ENCODE measurements around the gene CLEC2L. TPM values are rescaled to one million over a fixed set of nuclear protein-coding genes. Genes with fewer than 3 reads are reported as not detected.
A peak's percentile ranks its signal among the peaks of the same experiment; 100 is the strongest.

CLEC2L gene
- total RNA-seq, 1 experiment from 2014 or later, result not detected

DNA sequence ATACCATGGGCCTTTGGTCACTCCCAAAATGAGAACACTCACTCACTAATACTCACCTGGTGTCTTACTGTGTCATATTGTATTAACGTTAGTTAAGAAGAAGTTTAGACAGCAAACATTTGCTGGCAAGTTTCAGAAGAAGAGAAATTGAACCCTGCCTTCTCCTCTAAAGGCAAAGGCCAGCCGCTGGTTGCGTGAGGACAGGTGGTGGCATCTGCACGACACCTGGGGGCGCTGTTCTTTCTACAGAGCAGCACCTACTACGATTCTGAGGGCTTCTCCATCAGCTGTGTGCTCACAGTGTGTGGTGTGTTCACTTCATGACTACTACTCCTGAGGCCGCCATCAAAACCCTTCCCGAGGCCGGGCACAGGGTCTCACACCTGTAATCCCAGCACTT lies 17.9 kb upstream of the CLEC2L start:
- H3K9me3 Mint-ChIP-seq (ENCODE audit: low read depth, unreplicated experiment), result no peaks in the 10 kb centered on the region
- no TSS peak for BruUV-seq (replicated peaks)
- no peak overlapping the region for H3K27ac Mint-ChIP-seq (ENCODE audit: unreplicated experiment)
- peaks cover 15% of the 10 kb centered on the region for H3K27me3 Mint-ChIP-seq (ENCODE audit: unreplicated experiment)
- CTCF ChIA-PET, result no interaction called here
- no peak overlapping the region for H3K4me3 Mint-ChIP-seq (ENCODE audit: low read depth, unreplicated experiment)
- no peaks in the 10 kb centered on the region for H3K4me1 Mint-ChIP-seq (ENCODE audit: low read depth, unreplicated experiment)
- intact Hi-C loops (cut with micrococcal nuclease; ENCODE audit: unreplicated experiment), result no loop called here
- TF ChIP-seq, protein P1, sequence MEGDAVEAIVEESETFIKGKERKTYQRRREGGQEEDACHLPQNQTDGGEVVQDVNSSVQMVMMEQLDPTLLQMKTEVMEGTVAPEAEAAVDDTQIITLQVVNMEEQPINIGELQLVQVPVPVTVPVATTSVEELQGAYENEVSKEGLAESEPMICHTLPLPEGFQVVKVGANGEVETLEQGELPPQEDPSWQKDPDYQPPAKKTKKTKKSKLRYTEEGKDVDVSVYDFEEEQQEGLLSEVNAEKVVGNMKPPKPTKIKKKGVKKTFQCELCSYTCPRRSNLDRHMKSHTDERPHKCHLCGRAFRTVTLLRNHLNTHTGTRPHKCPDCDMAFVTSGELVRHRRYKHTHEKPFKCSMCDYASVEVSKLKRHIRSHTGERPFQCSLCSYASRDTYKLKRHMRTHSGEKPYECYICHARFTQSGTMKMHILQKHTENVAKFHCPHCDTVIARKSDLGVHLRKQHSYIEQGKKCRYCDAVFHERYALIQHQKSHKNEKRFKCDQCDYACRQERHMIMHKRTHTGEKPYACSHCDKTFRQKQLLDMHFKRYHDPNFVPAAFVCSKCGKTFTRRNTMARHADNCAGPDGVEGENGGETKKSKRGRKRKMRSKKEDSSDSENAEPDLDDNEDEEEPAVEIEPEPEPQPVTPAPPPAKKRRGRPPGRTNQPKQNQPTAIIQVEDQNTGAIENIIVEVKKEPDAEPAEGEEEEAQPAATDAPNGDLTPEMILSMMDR (IDR thresholded peaks at IDR 0.05; ENCODE audit: unreplicated experiment), result no peak
- H3K36me3 Mint-ChIP-seq (ENCODE audit: insufficient read depth, unreplicated experiment), result peaks cover 3% of the 10 kb centered on the region
- peak; percentile 13 for DNase-seq

DNA sequence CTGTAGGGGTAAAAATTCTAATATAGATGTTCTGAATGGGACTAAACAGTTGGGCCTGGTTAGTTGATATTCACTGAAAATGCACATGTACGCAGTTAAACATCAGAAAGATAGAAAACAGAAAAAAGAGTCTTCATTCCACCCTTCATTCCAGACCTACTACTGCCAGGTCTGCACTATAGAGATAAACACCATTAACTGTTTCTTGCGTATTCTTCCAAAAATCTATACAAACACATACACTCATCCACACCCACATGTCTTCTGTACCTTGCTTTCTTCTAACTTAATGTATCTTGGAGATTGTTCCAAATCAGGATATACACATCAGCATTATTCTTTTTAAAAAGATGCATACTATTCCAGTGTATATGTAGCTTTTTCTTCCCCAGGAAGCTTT lies 13.9 kb upstream of the CLEC2L start:
- Mint-ChIP-seq H3K9me3 (ENCODE audit: low read depth, unreplicated experiment) (no peaks in the 10 kb centered on the region), H3K27me3 (ENCODE audit: unreplicated experiment) (no peaks in the 10 kb centered on the region), H3K27ac (ENCODE audit: unreplicated experiment) (no peak overlapping the region), H3K4me1 (ENCODE audit: low read depth, unreplicated experiment) (no peaks in the 10 kb centered on the region), H3K36me3 (ENCODE audit: insufficient read depth, unreplicated experiment) (no peaks in the 10 kb centered on the region), H3K4me3 (ENCODE audit: low read depth, unreplicated experiment) (no peak overlapping the region)
- DNase-seq, result no peak
- CTCF ChIA-PET, result no interaction called here
- TF ChIP-seq, protein P1 (IDR thresholded peaks at IDR 0.05; ENCODE audit: unreplicated experiment), result no peak
- intact Hi-C loops (cut with micrococcal nuclease; ENCODE audit: unreplicated experiment), result no loop called here
- BruUV-seq (replicated peaks), result no TSS peak

DNA sequence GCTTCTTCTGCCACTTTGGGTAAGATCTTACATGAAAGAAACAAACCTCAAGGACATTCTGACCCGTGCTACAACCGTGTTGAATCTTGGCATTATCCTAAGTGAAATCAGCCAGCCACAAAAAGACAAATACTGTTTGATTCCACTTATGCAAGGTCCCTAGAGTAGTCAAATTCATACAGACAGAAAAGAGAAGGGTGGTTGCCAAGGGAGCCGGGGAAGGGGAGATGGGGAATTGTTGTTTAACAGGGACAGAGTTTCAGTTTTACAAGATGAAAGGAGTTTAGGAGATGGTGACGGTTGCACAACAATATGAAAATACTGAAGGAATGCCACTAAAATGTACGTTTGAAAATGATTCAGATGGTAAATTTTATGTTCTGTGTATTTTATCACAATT lies 12.2 kb upstream of the CLEC2L start:
- Mint-ChIP-seq H3K27me3 (ENCODE audit: unreplicated experiment) (no peaks in the 10 kb centered on the region), H3K9me3 (ENCODE audit: low read depth, unreplicated experiment) (no peaks in the 10 kb centered on the region), H3K27ac (ENCODE audit: unreplicated experiment) (no peak overlapping the region), H3K4me3 (ENCODE audit: low read depth, unreplicated experiment) (no peak overlapping the region), H3K4me1 (ENCODE audit: low read depth, unreplicated experiment) (no peaks in the 10 kb centered on the region), H3K36me3 (ENCODE audit: insufficient read depth, unreplicated experiment) (no peaks in the 10 kb centered on the region)
- intact Hi-C loops (cut with micrococcal nuclease; ENCODE audit: unreplicated experiment), result no loop called here
- TF ChIP-seq, protein P1 (IDR thresholded peaks at IDR 0.05; ENCODE audit: unreplicated experiment), result no peak
- no TSS peak for BruUV-seq (replicated peaks)
- CTCF ChIA-PET, result no interaction called here
- DNase-seq, result no peak

DNA sequence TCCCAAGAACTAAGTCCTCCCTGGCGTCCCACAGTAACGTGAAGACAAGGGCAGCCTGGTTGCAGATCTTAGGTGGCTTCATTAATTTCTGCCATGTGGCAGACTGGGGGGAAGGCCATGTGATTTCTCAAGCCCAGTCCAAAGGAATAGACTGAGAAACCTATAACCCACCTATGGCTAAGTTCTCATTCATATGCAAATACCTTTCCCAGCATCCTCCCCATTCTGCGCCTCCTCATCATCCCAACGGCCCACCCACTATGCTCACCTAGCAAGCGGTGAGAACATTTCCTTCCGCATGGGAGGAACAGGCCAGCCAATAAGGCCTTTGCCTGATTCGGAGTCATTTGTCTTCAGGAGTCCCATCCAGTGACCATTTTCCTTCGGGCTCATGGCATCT lies 8.2 kb upstream of the CLEC2L start:
- no peak overlapping the region for H3K27ac Mint-ChIP-seq (ENCODE audit: unreplicated experiment)
- no peaks in the 10 kb centered on the region for H3K36me3 Mint-ChIP-seq (ENCODE audit: insufficient read depth, unreplicated experiment)
- TF ChIP-seq, protein P1 (IDR thresholded peaks at IDR 0.05; ENCODE audit: unreplicated experiment), result no peak
- no peaks in the 10 kb centered on the region for H3K9me3 Mint-ChIP-seq (ENCODE audit: low read depth, unreplicated experiment)
- no peaks in the 10 kb centered on the region for H3K4me1 Mint-ChIP-seq (ENCODE audit: low read depth, unreplicated experiment)
- no TSS peak for BruUV-seq (replicated peaks)
- DNase-seq, result no peak
- no peak overlapping the region for H3K4me3 Mint-ChIP-seq (ENCODE audit: low read depth, unreplicated experiment)
- peaks cover 8% of the 10 kb centered on the region for H3K27me3 Mint-ChIP-seq (ENCODE audit: unreplicated experiment)
- intact Hi-C loops (cut with micrococcal nuclease; ENCODE audit: unreplicated experiment), result no loop called here
- CTCF ChIA-PET, result no interaction called here

DNA sequence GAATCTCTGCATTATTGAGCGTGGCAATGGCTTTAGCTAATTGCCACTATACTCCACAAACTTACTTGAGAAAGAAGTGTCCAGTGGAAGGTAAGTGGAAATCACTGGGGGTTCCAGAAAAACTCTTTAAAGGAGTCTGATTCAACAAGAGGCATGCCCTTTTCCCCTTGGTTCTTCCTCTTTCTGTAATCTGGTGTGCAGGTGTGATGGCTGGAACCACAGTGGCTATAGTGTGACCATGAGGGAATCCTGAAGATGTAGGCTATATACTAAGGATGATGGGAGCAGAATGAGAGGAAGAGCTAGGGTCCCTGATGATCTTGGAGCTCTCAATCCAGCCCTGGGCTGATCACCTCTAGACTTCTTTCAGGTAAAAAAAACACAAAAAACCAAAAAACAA lies 2.0 kb upstream of the CLEC2L start:
- CTCF ChIA-PET, result no interaction called here
- intact Hi-C loops (cut with micrococcal nuclease; ENCODE audit: unreplicated experiment), result no loop called here
- TF ChIP-seq, protein P1 (IDR thresholded peaks at IDR 0.05; ENCODE audit: unreplicated experiment), result no peak
- Mint-ChIP-seq H3K4me3 (ENCODE audit: low read depth, unreplicated experiment) (no peak overlapping the region), H3K27ac (ENCODE audit: unreplicated experiment) (no peak overlapping the region), H3K27me3 (ENCODE audit: unreplicated experiment) (peaks cover 58% of the 10 kb centered on the region), H3K4me1 (ENCODE audit: low read depth, unreplicated experiment) (no peaks in the 10 kb centered on the region), H3K9me3 (ENCODE audit: low read depth, unreplicated experiment) (no peaks in the 10 kb centered on the region), H3K36me3 (ENCODE audit: insufficient read depth, unreplicated experiment) (no peaks in the 10 kb centered on the region)
- no peak for DNase-seq
- BruUV-seq (replicated peaks), result no TSS peak

Measured in Calu3 (cell line).